ENCODE results near the gene PIAS2.
"Not testable (repeated sequence)": the region's sequence is repeated elsewhere in the genome, so short reads cannot be mapped to it uniquely, and the experiment has no call there.

Gene PIAS2

GRCh38 chr18:46903406-46903805, 13.9 kb downstream of the PIAS2 start:
- DNase-seq: no peak

- no peak for DNase-seq
Observed at GRCh38 chr18:46899274-46899948, 17.9 kb downstream of the PIAS2 start.

GRCh38 chr18:46894124-46894523, 23.2 kb downstream of the PIAS2 start:
- DNase-seq: no peak

GRCh38 chr18:46893360-46893759, 23.9 kb downstream of the PIAS2 start:
- DNase-seq: no peak

GRCh38 chr18:46892842-46893241, 24.5 kb downstream of the PIAS2 start:
- DNase-seq: no peak

- no peak for DNase-seq
Observed at GRCh38 chr18:46891742-46892214, 25.5 kb downstream of the PIAS2 start.

GRCh38 chr18:46888965-46889364, 28.3 kb downstream of the PIAS2 start:
- DNase-seq: no peak

- DNase-seq: no peak
Observed at GRCh38 chr18:46886893-46887292, 30.4 kb downstream of the PIAS2 start.

- no peak for DNase-seq
Observed at GRCh38 chr18:46883180-46883579, 34.1 kb downstream of the PIAS2 start.

GRCh38 chr18:46877329-46877987, 39.8 kb downstream of the PIAS2 start:
- DNase-seq: no peak

GRCh38 chr18:46868169-46868921, 49.0 kb downstream of the PIAS2 start:
- no peak for DNase-seq

- peak in 3 of 58 donors; percentile 1 to 6 (median 2) for DNase-seq
Observed at GRCh38 chr18:46867367-46868143, 49.8 kb downstream of the PIAS2 start.

- DNase-seq: no peak
Observed at GRCh38 chr18:46866523-46866922, 50.8 kb downstream of the PIAS2 start.

GRCh38 chr18:46865245-46865644, 52.1 kb downstream of the PIAS2 start:
- not testable (repeated sequence) for DNase-seq

GRCh38 chr18:46859855-46860254, 57.5 kb downstream of the PIAS2 start:
- no peak for DNase-seq

- DNase-seq: no peak
Observed at GRCh38 chr18:46858290-46858689, 59.0 kb downstream of the PIAS2 start.

- peak in 3 of 58 donors; percentile 3 to 15 (median 4) for DNase-seq
Observed at GRCh38 chr18:46856973-46857372, 60.3 kb downstream of the PIAS2 start.

- no peak for DNase-seq
Observed at GRCh38 chr18:46849007-46849406, 68.3 kb downstream of the PIAS2 start.

- DNase-seq: no peak
Observed at GRCh38 chr18:46843372-46843771, 73.9 kb downstream of the PIAS2 start.

GRCh38 chr18:46842583-46842982, 74.7 kb downstream of the PIAS2 start:
- DNase-seq: no peak

- no peak for DNase-seq
Observed at GRCh38 chr18:46833899-46834298, 83.4 kb downstream of the PIAS2 start.
